NT2/D1 (cell line): Measurements from ENCODE around the gene UQCRQ.

Experiments used
- SUZ12 ChIP-seq: IDR thresholded peaks from 2 replicates; pipeline ENCODE4 v1.6.1; 2011; ENCODE audit not compliant: insufficient read length, insufficient read depth; ENCODE audit errors: extremely low read depth
- YY1 ChIP-seq: IDR thresholded peaks from 2 replicates; pipeline ENCODE4 v1.6.1; 2011; ENCODE audit not compliant: insufficient read length, insufficient read depth

DNA sequence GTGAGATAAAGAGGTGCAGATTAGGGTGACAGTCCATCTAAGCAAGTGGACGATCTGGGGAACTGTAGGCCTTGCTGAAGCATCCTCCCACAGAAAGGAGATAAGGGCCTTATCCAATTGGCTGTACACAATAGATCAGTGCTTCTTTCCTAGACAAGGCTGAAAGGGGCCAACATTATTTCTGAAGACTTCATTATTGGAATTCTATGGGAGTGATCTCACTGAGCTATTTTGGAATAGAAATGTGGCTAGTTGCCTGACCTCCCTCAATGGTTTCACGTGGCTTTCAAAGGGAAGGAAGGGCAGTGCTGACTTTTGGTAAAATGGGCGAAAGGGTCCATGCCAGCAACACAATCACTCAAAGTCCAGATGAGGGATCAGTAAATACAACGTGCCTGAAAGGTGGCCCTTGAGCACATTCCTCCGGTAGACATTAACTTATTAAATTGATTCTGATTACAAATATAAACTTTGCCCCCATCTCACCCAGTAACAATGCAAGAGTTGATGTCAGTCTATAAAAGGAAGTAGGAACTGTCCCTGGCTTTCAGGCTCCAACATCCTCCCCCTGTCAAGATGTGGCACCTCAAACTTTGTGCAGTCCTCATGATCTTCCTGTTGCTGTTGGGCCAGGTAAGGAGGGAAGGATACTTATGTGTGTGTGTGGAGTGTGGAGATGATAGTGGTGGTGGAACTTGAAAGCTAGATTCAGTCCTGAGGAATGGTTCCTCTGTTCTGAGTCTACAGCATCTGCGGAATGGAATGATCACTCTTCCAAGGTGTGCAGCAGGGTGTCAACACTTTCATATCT lies 6.9 kb downstream of the UQCRQ start, which contains the start of gene LEAP2:
- TF ChIP-seq YY1 (no peak), SUZ12 (no peak)
